SIG-M5 treated with dmso at 0.1 percent for 504 hours (cell line): ENCODE measurements around the gene KCNQ4.

Experiments
- DNase-seq: peaks from one replicate; lab custom pipeline; 2025; ENCODE audit not compliant: unreplicated experiment; lab: John Stamatoyannopoulos, UW

Gene KCNQ4

DNA sequence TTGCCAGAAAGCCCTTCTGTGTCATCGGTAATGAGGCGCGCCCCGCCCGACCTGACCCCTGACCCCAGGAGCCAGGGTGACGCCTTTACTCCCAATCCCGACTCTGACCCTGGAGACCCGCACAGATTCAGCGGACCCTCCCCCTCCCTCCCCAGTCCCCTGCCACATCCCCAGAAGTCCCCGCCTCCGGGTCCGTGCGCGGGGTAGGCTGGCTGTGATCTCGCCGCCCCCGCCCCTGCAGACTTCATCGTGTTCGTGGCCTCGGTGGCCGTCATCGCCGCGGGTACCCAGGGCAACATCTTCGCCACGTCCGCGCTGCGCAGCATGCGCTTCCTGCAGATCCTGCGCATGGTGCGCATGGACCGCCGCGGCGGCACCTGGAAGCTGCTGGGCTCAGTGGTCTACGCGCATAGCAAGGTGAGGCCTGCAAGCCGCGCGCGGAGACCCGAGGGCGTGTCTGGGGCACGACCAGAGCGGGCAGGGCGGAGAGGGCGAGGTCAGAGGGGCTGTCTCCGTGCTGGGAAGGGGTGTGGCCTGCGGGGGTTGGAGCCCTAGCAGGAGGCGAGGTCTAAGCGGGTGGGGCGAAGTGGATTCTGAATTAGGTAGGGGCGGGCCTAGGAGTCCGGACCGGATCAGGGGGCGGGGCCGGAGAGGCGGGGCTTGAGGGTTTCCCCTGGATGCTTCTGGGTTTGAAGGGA lies 34.8 kb downstream of the KCNQ4 start:
- DNase-seq: no peak

DNA sequence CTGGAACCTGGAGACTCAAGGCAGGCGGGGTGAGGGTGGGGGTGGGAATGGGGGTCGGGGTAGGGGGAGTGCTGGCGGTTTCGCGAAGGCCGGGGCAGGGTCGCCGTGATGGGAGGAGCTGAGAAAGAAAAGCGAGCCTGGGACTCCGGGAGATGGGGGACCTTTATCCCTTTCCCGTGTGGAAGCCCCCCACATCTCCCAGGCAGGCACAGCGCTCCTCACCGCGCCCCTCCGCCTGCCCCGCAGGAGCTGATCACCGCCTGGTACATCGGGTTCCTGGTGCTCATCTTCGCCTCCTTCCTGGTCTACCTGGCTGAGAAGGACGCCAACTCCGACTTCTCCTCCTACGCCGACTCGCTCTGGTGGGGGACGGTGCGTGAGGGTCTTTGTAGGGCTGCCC lies 35.5 kb downstream of the KCNQ4 start:
- no peak for DNase-seq

DNA sequence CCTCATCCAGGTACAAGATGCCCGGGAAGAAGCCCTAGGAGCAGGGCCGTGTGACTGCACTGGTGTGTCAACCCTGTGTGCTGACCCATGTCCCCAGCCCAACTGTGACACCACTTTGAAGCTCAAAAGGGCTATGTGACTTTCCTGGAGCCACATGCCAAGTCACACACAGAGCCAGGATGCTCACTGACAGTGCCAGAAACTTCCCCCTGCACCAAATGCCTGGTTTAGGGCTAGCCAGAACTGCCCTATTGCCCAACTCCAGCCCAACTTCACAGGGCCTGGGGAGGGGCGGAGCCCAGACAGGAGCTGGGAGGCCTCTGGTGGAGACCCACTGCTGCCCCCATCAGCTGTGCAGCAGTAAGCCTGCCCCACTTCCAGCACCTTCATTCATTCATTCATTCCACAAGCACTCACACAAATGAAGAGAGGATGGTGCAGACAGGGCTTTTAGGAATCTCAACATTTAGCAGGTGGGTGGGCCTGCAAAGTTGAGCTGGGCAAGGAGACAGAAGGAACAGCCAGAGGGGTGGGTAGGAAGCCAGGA lies 36.7 kb downstream of the KCNQ4 start:
- DNase-seq: peak; percentile 22

DNA sequence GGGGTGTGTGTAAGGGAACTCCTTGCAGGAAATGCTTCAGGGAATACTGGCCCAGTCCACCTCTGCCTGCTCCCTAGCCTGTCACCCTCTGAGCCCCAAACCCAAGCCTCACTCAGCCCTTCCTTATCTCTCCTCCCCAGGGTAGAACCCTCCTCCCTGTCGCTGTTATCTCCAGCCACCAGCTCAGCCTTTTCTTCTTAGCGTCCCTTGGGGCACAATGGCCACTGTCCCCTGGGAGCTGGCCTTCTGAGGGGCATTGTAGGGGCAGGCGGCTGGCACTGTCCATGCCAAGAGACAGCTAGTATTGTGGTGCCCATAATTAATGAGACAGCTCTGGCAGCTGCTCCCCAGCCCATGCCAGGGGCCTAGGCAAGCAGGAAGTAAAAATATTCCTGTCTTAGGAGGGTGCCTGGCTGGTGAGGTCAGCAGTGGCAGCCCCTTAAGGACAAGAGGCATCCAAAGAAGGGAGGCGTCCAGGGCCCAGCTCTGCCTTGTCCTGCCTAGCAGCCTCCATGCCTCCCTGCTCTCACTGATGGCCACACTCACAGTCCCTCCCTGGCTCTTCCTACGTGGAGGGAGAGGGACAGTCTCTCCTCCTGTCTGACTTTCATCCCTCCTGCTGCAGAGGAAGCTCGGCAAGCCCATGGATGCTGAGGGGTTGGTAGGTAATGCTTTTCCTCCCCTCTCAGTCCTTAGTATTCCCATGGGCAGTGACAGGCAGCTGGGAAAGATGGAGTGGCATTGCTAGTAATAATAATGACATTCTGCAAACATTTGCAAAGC lies 37.5 kb downstream of the KCNQ4 start:
- no peak for DNase-seq

DNA sequence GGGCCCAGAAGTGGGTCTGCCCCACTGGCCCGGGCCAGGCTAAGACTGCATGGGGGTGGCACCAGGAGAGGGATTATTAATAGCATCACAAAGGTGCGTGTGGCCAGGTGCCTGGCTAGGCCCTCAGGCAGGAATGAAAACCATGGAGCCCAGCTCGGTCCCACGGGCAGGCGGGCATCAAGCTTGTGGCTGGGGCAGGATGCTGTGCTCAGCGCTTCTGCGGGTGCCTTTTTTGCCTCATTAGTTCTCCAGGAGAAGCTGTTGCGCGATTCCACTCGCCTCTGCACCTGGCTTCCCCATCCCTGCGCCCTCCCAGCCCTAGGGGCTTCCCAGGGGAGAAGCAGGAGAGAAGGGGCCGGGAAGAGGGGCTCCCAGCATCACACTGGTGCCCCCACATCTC lies 39.3 kb downstream of the KCNQ4 start:
- DNase-seq: no peak

DNA sequence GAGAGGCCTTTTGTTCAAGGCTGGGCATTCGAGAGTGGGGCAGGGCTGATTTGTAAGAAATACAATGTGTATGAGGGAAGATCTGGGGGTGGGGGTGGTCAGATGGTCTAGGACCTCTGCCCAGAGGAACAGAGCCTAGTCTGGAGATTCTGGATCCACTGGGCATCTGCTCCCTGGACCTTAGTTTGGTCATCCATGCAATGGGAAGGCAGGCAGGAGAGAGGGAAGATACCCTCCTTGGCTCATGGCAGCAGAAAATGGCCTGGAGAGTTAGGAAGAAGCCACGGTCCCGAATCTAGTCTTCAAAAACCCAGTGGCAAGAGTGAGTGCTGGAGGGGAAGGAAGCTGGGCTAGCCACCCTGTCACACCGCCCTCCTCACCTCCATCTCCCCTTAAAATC lies 39.8 kb downstream of the KCNQ4 start:
- DNase-seq: no peak

DNA sequence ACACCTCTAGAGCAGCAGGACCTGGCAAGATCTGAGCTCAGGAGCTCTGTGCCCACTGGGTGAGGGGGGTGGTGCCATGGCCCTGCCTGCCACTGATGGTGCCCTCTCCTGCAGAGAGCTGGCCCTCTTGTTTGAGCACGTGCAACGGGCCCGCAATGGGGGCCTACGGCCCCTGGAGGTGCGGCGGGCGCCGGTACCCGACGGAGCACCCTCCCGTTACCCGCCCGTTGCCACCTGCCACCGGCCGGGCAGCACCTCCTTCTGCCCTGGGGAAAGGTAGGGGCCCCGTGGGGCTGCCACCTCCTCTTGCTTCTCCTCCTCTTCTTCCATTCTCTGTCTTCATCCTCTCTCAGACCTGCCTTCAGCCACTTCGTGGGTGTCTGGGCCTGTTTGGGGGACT lies 40.4 kb downstream of the KCNQ4 start:
- DNase-seq: no peak

DNA sequence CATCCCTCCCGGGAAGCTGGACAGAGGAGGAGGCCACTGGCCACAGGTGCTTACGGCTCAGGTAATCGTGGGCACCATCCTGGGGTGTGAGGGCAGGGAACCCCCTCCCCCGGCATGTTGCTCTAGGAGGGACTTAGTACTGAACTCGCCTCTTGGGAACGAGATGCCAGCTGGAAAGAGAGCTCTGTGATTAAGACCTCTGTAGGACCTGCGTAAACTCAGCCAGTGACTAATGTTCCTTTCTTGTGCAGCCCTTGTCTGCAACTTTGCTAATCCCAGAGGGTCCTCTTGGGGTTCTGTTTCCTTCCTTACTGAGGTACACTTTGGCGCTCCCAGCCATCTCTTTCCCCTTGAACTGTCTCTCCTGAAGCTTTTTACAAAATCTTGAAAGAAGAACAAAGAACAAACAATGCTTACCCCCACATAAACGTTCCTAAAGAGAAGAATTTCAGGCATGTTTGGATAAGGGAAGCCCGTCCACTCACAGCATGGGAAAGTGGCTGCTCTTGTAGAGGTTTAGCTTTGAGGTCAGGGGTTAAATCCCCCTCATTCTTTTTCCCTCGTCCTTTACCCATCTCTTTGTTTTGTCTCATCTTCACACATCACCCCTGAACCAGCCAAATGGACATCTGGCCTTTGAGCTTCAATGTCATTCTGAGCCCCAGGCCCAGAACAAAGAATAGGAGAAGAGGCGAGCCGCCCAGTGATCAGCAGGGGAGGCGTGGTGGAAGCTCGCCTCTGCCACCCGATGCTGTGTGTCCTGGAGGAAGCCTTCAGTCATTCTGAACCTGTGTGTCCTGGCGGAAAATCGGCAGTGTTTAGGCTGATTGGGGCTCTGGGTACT lies 41.2 kb downstream of the KCNQ4 start:
- DNase-seq: no peak

DNA sequence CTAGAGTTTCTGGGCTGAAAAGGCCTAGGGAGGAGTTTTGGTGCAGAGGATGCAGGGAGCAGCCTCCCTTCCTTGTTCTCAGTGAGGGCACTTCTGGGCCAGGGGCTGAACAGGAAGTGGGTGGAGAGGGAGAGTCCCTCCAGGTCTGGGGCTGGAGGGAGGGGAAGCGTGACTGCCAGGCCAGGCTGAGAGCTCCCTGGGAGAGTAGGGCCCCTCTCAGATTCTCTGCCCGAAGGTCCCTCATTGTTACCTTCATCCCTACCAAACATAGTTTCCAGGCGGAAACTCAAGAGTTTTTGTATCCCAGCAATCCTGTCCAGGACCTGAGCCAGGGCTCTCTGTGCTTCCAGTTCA lies 41.8 kb downstream of the KCNQ4 start:
- no peak for DNase-seq

DNA sequence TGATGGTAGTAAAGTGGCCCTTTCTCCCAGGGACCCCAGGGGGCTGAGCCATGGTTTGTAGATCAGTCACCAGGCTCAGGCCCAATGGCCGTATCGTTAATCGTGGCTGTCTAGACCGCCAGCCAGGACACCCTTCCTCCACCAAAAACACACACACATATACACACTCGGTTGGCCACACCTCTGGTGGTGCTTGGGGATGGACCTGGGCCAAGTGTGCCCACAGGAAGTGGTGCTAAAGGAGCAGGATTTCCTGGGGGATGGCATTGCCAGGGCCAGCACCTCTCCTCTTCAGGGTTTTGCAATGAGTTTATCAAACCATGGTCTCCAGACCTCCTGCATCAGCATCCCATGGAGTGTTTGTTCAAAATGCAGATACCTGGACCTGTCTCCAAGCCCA lies 42.4 kb downstream of the KCNQ4 start:
- DNase-seq: no peak

DNA sequence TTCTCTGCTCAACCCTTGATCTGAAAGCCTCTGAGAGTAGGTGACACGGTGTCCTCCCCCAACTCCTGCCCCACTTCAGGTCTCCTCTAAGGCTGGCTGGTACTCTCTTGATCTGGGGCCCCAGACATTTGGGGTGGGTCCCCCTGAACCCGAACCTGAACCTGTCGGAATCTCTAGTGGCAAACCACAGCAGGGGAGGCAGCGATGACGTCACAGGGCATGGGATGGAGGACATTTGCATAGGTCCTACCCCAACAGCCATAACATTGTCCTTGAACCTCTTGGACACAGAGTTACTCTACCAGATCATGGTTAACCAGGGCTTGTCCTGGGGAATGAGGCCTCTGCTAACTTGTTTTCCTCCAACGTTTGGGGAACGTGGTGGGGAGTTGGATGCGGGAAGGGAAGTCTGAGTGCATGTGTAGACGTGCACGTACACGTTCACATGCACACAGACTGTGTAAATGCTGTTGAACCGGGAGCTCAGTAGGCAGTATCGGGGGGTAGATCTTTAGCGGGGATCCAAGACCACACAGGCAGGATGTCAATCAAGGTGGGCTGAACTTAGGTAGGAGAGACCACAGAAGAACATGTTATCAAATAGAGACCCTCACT lies 46.2 kb downstream of the KCNQ4 start:
- DNase-seq: no peak

DNA sequence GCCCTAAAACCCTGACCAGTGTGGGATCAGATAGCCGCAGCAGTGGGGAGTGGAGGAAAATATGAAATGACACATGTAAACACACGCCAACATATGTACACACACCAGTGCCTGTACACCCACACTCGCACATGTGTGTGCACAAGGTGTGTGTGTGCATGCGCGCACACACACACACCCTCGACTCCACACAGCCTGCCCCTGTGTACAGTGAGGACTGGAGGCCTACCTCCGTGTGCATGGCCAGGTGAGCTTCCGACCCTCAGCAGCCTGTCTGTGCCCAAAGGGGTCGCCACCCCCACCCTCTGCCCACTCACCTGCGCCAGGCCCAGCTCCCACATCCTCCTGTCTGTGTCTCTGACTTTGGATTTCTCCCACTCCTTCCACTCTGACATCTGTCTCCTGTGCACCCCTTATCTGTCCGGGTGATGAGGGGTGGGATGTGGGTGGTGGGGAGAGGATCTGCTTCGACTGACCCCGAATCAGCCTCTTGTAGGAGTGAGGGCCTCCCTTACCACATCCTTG lies 46.9 kb downstream of the KCNQ4 start:
- no peak for DNase-seq

DNA sequence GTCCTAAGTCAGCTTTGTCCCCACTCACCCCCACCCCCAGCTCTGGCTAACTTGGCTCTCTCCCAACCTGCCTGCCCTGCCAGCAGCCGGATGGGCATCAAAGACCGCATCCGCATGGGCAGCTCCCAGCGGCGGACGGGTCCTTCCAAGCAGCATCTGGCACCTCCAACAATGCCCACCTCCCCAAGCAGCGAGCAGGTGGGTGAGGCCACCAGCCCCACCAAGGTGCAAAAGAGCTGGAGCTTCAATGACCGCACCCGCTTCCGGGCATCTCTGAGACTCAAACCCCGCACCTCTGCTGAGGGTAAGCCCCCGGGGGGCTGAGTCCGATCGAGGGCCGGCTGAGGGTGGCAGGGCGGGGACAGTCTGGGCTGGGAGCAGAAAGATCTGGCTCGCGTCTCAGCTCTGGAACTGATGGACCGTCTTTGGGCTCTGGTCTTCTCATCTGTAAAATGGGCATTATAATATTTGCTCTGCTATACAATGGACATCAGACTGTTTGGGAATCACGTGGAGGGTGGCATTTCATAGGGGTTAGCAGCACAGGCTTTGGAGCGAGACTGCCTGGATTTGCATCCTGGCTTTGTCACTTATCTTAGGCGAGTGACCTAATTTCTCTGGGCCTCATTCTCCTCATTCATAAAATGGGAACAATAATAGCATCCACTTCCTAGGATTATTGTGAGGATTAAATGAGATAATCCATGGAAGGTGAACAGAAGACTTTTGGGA lies 47.6 kb downstream of the KCNQ4 start:
- no peak for DNase-seq

DNA sequence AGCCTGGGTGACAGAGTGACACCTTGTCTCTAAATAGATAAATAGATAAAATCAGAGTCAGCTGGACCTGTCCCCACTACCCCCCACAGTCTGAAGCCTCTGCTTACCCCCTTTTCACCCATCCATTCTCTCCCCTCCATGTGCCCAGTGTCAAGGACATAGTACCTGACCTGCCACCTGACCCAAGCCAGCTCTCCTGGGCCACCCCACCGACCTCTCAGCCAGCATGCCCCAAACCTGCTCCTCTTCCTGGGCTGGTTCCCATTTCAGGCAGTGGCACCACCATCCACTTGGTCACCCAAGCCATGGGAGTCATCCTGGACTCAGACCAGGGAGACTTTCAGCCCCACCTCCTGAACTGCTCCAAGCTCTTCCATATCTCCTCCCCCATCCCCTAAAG lies 50.4 kb downstream of the KCNQ4 start:
- DNase-seq: no peak

DNA sequence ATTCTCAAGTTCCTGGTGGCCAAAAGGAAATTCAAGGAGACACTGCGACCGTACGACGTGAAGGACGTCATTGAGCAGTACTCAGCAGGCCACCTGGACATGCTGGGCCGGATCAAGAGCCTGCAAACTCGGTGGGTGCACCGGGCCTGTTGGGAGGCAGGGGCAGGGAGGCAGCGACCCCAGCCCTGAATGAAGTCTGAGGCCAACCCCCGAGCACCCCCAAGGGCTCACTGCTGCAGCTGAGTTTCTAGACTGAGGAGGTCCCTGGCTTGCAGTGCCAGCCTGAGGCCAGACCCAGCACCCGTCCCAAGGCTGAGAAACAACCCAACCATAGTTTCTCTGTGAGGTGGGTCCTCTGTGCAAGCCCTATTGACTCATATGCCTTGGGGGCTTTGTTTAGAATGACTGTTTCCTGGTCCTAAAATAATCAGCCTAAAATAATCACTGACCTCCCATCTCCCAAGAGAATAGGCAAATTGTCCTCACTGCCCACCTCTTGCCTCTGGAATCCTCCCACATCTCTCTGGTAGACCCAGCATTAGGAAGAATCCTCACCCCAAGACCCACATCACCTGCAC lies 51.5 kb downstream of the KCNQ4 start:
- DNase-seq: no peak

DNA sequence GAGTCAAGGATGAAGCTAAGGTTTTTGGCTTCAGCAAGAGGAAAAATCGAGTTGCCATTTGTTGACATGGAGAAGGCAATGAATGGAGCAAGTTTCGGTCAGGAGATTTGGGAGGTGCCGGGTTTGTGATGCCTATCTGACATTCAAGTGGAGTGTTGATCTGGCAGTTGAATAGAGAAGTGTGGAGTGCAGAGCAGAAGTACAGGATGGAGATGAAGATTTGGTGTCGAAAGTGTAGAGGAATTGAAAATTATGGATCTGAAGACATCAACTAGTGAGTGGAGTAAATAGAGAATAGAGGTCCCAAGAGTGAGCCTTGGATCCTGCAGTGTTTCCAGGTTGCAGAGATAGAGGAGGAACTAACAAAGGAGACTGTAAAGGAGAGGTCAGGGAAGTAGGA lies 52.7 kb downstream of the KCNQ4 start:
- no peak for DNase-seq

DNA sequence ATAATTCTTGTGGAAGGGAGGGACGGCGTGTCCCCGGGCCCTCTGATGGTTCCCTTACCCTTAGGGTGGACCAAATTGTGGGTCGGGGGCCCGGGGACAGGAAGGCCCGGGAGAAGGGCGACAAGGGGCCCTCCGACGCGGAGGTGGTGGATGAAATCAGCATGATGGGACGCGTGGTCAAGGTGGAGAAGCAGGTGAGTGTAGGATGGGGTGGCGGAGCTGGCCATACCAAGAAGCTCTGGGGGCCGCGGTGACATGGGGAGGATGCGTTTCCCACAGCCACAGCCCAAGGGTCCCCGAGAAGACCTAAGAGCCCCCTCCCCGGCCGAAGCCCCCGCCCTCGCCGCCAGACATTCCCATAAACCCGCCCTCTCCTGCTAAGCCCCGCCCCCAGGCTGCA lies 54.0 kb downstream of the KCNQ4 start:
- DNase-seq: no peak

DNA sequence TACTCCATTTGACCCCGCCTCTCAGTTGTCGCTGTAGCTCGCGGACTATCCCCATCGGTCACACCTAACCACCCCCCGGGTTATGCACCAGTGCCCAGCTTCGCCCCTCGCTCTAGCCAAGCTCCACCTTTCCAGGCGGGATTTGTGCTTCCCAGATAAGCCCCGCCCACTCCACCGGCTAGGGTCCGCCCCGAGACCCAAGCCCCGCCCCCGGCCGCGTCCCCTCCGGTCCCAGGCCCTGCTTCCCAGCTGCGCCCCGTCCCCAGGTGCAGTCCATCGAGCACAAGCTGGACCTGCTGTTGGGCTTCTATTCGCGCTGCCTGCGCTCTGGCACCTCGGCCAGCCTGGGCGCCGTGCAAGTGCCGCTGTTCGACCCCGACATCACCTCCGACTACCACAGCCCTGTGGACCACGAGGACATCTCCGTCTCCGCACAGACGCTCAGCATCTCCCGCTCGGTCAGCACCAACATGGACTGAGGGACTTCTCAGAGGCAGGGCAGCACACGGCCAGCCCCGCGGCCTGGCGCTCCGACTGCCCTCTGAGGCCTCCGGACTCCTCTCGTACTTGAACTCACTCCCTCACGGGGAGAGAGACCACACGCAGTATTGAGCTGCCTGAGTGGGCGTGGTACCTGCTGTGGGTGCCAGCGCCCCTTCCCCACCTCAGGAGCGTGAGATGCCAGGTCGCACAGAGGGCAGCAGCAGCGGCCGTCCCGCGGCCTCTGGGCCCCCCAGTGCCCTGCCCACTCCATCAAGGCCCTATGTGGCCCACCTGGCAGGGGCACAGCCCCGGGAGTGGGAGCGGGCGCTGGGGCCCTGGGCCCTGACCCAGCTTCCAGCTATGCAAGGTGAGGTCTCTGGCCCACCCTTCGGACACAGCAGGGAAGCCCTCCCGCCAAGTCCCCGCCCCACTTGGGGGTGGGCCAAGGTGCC lies 54.7 kb downstream of the KCNQ4 start:
- DNase-seq: no peak
